ENCODE measurements around the gene SLC6A7. TPM values are rescaled to one million over a fixed set of nuclear protein-coding genes. Genes with fewer than 3 reads are reported as not detected.

Gene SLC6A7
- total RNA-seq, 1 donor, result not detected

GRCh38 chr5:150234576-150235499 is 45.0 kb downstream of the SLC6A7 start:
- Histone ChIP-seq H4K20me1 (ENCODE audit: insufficient read depth, low read length) (no peaks in the 10 kb centered on the region), H3K36me3 (ENCODE audit: insufficient read depth, low read length) (no peaks in the 10 kb centered on the region), H3K4me3 (ENCODE audit: insufficient read depth, low read length) (no peak overlapping the region), H3K9me3 (ENCODE audit: low read depth, low read length) (no peaks in the 10 kb centered on the region), H2AFZ (ENCODE audit: low read length) (no peak overlapping the region), H3K27ac (ENCODE audit: low read depth, low read length) (no peak overlapping the region), H3K27me3 (ENCODE audit: insufficient read depth, low read length) (no peaks in the 10 kb centered on the region), H3K4me1 (ENCODE audit: insufficient read depth, low read length) (no peaks in the 10 kb centered on the region), H3K79me2 (ENCODE audit: insufficient read depth, low read length) (no peaks in the 10 kb centered on the region), H3K4me2 (ENCODE audit: insufficient read depth, low read length) (no peak overlapping the region)
- TF ChIP-seq CTCF (IDR thresholded peaks at IDR 0.05; ENCODE audit: extremely low read depth, low read depth, low read length), result no peak
- DNase-seq (ENCODE audit: insufficient read length, low spot score, missing footprints), result peak; percentile 66

- Histone ChIP-seq H3K4me1 (ENCODE audit: insufficient read depth, low read length) (no peaks in the 10 kb centered on the region), H3K27me3 (ENCODE audit: insufficient read depth, low read length) (no peaks in the 10 kb centered on the region), H3K36me3 (ENCODE audit: insufficient read depth, low read length) (no peaks in the 10 kb centered on the region), H3K79me2 (ENCODE audit: insufficient read depth, low read length) (no peaks in the 10 kb centered on the region), H3K4me2 (ENCODE audit: insufficient read depth, low read length) (no peak overlapping the region), H3K4me3 (ENCODE audit: insufficient read depth, low read length) (no peak overlapping the region), H4K20me1 (ENCODE audit: insufficient read depth, low read length) (no peaks in the 10 kb centered on the region), H2AFZ (ENCODE audit: low read length) (no peak overlapping the region), H3K9me3 (ENCODE audit: low read depth, low read length) (no peaks in the 10 kb centered on the region), H3K27ac (ENCODE audit: low read depth, low read length) (no peak overlapping the region)
- peak; percentile 26 for DNase-seq (ENCODE audit: insufficient read length, low spot score, missing footprints)
- no peak for TF ChIP-seq CTCF (IDR thresholded peaks at IDR 0.05; ENCODE audit: extremely low read depth, low read depth, low read length)
Measured at GRCh38 chr5:150235500-150235854, 45.6 kb downstream of the SLC6A7 start.

- Histone ChIP-seq H3K79me2 (ENCODE audit: insufficient read depth, low read length) (no peaks in the 10 kb centered on the region), H3K9me3 (ENCODE audit: low read depth, low read length) (no peaks in the 10 kb centered on the region), H3K4me2 (ENCODE audit: insufficient read depth, low read length) (no peak overlapping the region), H3K4me1 (ENCODE audit: insufficient read depth, low read length) (no peaks in the 10 kb centered on the region), H3K27me3 (ENCODE audit: insufficient read depth, low read length) (no peaks in the 10 kb centered on the region), H4K20me1 (ENCODE audit: insufficient read depth, low read length) (no peaks in the 10 kb centered on the region), H3K36me3 (ENCODE audit: insufficient read depth, low read length) (no peaks in the 10 kb centered on the region), H3K4me3 (ENCODE audit: insufficient read depth, low read length) (no peak overlapping the region), H3K27ac (ENCODE audit: low read depth, low read length) (no peak overlapping the region), H2AFZ (ENCODE audit: low read length) (no peak overlapping the region)
- peak; percentile 36 for DNase-seq (ENCODE audit: insufficient read length, low spot score, missing footprints)
- TF ChIP-seq CTCF (IDR thresholded peaks at IDR 0.05; ENCODE audit: extremely low read depth, low read depth, low read length), result no peak
Measured at GRCh38 chr5:150236313-150236712, 46.5 kb downstream of the SLC6A7 start.

GRCh38 chr5:150236981-150237754 is 47.3 kb downstream of the SLC6A7 start:
- Histone ChIP-seq H3K4me2 (ENCODE audit: insufficient read depth, low read length) (no peak overlapping the region), H3K27ac (ENCODE audit: low read depth, low read length) (no peak overlapping the region), H3K27me3 (ENCODE audit: insufficient read depth, low read length) (no peaks in the 10 kb centered on the region), H3K36me3 (ENCODE audit: insufficient read depth, low read length) (no peaks in the 10 kb centered on the region), H3K4me3 (ENCODE audit: insufficient read depth, low read length) (no peak overlapping the region), H3K79me2 (ENCODE audit: insufficient read depth, low read length) (no peaks in the 10 kb centered on the region), H3K9me3 (ENCODE audit: low read depth, low read length) (no peaks in the 10 kb centered on the region), H2AFZ (ENCODE audit: low read length) (no peak overlapping the region), H3K4me1 (ENCODE audit: insufficient read depth, low read length) (no peaks in the 10 kb centered on the region), H4K20me1 (ENCODE audit: insufficient read depth, low read length) (no peaks in the 10 kb centered on the region)
- no peak for TF ChIP-seq CTCF (IDR thresholded peaks at IDR 0.05; ENCODE audit: extremely low read depth, low read depth, low read length)
- peak; percentile 47 for DNase-seq (ENCODE audit: insufficient read length, low spot score, missing footprints)
